Right lung (tissue), 5 donors: Measurements from ENCODE around the gene P2RX4. TPM values are rescaled to one million over a fixed set of nuclear protein-coding genes. Genes with fewer than 3 reads are reported as not detected.
"Not testable (repeated sequence)": the region's sequence is repeated elsewhere in the genome, so short reads cannot be mapped to it uniquely, and the experiment has no call there.

Experiments used
- DNase-seq, 2 donors: peaks; one replicate each; pipeline ENCODE4 v3.0.0-alpha.2; 2013
- polyA plus RNA-seq, 5 donors: library from polyadenylated mRNA; unstranded; fragments of 120-200 nt; gene quantifications; one replicate each; pipeline versions ENCODE4 v1.2.1 to v1.2.3, GENCODE V29; 2013; ENCODE audit warnings: inconsistent platforms in 1 of 5, low replicate concordance in 1 of 5; ENCODE audit not compliant: insufficient read length in 5 of 5, insufficient read depth in 1 of 5

P2RX4 gene
- polyA plus RNA-seq, 5 donors = 30.0 to 33.4 (median 32.0) TPM

DNA sequence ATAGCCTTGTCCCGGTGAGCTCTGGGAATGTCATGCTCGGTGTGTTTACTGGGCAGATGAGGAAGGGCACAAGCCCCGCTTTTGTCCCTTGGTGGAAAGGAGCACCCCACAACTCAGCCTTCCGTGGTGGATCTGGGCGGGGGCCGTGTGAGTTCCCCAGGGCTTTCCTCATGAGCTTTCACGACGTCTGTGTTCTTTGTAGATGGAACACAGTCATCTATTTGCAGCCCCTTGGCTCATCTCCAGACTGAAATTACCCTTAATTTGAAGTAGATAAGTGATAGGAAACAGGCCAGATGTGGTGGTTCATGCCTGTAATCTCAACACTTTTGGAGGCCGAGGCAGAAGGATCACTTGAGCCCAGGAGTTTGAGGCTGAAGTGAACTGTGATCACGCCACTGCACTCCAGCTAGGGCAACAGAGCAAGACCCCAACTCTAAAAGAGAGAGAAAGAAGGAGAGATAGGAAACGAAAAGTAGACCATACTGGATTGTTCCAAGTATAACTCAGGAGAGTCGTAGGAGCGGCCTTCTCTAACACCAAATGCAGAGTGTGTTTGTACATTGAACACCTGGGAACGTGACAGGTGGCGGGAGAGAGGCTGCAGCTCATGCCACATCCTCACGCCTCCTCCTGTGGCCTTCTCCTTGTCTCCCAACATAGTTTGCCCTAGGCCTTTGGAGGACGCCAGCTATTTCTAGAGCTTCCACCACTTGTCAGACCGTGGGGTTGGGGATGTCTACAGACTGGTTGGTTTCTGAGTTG lies 8.8 kb downstream of the P2RX4 start:
- no peak for DNase-seq

DNA sequence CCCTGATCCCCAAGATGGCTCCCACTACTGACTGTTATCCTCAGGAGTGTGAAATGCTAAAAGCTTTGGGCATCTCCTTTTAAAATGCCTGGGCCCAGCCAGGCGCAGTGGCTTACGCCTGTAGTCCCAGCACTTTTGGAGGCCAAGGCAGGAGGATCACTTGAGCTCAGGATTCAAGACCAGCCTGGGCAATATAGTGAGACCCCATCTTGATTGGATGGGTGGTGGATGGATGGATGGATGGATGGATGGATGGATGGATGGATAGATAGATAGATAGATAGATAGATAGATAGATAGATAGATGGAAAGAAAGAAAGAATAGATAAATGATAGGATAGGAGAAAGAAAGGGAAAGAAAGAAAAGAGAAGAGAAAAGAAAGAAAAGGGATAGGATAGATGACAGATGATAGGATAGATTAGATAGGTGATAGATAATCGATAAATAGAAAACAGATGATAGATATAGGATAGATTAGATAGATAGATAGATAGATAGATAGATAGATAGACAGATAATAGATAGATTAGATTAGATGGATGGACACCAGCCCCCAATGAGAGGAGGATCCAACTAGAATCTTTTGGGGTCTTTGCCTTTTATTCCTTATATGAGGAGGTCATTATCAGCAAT lies 9.5 kb downstream of the P2RX4 start:
- DNase-seq = no peak

DNA sequence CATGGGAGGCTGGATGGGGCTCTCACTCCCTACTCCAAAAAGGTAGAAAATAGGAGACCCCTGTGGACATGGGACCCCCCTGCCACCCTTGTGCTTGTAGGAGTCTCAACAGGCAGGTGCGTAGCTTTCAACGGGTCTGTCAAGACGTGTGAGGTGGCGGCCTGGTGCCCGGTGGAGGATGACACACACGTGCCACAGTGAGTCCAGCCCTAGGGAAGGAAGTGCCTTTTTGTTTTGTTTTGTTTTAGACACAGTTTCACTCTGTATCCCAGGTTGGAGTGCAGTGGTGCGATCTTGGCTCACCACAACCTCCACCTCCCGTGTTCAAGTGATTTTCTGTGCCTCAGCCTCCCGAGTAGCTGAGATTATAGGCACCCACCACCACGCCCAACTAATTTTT lies 12.9 kb downstream of the P2RX4 start:
- no peak for DNase-seq

DNA sequence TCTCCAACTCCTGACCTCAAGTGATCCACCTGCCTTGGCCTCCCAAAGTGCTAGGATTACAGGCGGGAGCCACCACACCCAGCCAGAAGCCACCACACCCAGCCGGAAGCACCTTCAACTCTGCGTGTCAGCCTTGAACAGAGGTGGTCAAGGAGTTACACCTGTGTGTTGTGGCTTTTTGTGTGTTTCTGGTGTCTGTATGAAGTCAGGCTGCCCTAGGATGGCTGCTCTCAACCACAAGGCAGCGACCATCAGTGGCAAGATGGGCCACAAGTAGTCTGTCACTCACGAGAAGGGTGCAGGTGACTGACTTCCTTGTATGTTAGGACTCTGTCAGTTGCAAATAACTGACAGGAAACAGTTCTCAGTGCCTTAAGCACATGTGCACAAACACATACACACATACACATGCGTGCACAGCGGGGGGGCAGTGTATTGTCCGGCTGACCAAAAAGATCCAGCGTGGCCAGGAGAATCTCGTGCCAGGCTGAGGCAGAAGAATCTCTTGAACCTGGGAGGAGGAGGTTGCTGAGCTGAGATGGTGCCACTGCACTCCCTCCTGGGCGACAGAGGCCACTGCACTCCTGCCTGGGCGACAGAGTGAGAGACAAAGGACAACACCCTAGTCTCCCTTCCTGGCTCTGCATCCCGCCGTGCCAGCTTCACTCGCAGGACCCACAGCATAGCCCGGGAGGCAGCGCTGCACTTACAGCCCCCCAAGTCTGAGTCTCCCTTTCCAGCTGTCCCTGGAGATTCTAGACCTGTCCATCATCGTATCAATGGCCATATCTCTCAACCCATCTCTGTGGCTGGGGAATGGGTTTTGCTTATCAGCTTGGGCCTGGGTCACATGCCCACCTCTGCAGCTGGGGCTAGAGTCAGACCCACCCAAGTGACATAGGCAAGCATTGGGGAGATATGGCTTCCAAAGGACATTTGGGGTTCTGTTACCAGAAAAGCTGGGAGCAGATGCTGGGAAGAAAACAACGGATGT lies 13.7 kb downstream of the P2RX4 start:
- no peak for DNase-seq

DNA sequence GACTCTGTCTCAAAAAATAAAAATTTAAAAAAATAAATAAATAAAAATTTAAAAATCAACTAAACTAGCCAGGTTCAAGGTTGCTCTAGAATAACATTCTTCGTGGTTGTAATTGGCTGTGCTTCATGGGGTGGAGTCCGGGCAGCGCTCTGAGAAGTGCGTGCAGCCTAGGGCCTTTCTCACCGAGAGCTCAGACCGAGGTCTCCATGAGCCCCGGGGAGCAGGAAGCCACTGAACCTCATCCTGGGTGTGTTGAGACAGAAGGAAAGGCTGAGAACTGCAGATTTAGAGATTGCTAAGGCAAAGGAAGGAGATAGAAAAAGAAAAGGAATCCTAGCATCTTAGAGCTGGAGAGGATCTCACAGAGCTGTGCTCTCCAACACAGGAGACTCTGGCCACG lies 14.7 kb downstream of the P2RX4 start:
- DNase-seq = no peak

DNA sequence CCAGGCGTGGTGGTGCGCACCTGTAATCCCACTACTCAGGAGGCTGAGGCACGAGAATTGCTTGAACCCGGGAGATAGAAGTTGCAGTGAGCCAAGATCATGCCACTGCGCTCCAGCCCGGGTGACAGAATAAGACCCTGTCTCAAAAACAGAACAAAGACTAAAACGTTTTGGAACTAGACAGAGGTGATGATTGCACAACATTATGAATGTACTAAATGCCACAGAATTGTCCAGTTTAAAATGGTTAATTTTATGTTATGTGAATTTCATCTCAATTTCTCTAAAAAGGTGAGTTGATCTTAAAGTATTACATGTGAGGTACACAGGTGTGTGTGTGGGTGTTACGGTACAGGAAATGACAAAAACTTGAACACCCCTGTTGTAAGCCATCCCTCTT lies 16.5 kb downstream of the P2RX4 start:
- no peak for DNase-seq

DNA sequence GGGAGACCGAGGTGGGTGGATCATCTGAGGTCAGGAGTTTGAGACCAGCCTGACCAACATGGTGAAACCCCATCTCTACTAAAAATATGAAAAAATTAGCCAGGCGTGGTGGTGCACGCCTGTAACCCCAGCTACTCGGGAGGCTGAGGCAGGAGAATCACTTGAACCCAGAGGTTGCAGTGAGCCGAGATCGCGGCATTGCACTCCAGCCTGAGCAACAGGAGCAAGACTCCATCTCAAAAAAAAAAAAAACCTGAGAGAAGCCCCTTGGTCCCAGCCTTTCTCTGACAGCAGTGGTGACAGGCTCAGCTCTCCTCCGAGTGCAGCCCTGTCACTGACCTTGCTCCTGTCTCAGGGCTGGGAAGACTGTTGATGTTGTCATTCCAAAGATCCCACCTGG lies 16.9 kb downstream of the P2RX4 start:
- not testable (repeated sequence) for DNase-seq

DNA sequence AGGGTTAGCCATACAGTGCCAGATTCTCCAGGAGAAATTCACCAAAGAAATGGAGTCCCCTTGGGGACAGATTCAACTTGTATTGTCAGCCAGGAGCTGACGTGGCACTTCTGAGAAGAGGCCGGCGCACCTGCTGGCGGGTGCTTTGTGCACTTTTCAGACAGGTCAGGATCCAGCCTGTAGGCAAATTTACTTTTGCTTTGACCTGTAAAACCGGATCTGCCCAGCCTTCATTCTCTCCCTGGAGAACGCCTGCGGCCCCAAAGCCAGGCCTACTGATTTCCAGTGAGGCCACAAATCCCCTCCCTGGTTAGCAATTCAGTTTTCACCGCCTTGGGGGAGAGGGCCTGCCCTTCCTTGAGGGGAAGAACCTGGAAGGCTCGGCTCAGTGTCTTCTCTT lies 17.4 kb downstream of the P2RX4 start:
- DNase-seq = peak in 1 of 2 donors; percentile 44

DNA sequence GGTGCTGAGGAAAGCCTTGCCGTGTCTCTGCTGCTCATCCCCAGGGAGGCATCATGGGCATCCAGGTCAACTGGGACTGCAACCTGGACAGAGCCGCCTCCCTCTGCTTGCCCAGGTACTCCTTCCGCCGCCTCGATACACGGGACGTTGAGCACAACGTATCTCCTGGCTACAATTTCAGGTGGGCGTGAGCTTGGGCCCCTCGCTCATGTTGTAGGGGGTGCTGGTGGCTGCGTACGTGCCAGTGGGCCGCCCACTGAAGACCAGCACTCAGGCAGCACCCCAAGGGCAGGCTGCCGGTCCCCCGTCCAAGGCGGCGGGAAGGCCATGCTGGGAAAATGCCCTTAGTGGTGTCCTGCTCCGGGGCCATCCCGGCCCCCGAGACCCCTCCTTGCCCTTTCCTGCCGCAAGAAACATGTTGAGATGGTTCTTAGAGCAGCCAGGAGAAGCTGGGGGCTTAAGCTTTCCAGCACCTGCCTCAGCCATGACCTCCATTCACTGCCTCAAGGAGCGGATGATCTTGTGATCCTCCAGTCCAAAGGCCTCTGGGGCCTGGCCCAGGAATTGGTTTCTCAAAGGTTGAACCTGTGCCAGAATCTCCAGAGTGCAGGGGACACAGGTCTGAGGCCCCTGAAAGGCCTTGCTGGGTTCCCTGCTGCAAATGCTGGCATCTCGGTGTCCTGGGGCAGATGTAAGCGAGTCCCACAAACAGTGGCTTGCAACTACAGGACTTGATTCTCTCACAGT lies 19.2 kb downstream of the P2RX4 start:
- no peak for DNase-seq

DNA sequence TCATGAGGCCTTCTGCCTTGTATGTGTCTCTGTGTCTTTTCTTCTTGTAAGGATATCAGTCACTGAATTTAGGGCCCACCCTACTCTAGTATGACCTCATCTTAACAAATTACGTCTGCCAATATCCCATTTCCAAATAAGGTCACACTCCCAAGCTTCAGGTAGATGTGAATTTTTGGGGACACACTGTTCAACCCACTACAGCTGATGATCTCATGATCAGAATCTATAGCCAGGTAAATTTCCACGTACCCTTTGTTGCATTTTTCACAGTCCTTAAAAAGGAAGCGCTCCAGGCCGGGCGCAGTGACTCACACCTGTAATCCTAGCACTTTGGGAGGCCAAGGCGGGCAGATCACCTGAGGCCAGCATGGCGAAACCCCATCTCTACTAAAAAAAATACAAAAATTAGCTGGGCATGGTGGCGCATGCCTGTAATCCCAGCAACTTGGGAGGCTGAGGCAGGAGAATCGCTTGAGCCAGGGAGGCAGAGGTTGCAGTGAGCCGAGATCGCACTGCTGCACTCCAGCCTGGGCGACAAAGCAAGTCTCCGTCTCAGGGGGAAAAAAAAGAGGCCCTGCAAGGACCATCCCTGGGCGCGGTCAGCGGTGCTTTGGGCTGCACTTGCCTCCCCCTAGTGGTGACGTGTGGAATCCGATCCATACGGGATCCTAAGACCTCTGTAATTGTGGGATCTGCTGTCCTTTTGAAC lies 20.1 kb downstream of the P2RX4 start:
- DNase-seq = peak in 1 of 2 donors; percentile 53

DNA sequence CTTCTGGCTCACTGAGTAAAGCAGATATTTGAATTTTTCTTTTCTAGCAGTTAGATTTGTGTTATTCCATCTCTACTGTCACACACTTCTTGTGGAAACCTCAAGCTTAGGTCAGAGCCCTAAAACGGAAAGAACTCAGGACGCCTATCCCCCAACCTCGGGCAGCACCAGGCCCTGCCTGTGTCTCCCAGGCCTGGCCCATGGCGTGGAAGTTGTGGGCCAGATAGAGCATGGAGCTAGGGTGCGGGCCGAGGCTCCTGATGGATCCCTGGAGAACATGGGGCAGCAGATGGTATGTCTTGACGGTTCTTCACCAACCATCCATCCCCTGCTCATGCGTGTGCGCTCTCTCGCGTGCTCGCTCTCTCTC lies 20.6 kb downstream of the P2RX4 start:
- no peak for DNase-seq

DNA sequence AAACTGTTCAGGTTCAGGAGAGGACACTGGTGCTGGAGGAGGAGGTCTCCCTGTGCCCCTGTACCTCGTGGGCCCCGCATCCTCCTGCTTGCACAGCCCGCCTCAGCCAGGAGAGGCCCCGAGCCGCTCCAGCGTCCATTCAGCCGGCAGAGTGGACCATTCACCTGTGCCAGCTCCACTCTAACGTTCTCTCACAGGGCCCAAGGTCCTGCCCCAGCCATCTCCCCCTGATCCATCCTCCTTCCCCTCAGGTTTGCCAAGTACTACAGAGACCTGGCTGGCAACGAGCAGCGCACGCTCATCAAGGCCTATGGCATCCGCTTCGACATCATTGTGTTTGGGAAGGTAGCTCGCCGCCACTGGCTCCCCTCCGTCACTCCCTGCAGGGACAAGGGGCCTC lies 22.2 kb downstream of the P2RX4 start:
- DNase-seq = no peak

DNA sequence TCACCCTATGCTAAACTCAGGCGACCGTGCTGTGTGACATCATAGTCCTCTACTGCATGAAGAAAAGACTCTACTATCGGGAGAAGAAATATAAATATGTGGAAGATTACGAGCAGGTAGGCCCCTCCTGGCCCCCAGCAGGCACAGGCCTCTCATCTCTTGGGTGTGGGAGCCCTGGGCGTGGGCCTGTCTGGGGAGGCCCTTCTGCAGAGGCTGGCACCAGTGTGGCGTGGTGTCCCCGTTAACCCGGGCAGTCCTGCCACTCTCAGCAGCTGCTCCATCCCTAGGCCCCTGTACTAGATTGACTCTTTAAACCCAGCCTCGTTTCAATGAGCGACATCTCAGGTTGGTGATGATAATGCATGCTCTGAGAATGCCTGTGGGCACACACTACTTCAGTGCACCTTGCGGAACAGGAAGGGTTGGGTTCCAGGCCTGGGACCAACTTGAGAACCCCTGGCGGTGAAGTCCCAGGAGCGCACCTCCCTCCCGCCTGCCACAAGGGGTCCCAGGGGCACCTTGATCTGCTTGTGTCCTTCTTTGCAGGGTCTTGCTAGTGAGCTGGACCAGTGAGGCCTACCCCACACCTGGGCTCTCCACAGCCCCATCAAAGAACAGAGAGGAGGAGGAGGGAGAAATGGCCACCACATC lies 23.2 kb downstream of the P2RX4 start:
- no peak for DNase-seq

DNA sequence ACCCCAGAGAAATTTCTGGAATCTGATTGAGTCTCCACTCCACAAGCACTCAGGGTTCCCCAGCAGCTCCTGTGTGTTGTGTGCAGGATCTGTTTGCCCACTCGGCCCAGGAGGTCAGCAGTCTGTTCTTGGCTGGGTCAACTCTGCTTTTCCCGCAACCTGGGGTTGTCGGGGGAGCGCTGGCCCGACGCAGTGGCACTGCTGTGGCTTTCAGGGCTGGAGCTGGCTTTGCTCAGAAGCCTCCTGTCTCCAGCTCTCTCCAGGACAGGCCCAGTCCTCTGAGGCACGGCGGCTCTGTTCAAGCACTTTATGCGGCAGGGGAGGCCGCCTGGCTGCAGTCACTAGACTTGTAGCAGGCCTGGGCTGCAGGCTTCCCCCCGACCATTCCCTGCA lies 23.7 kb downstream of the P2RX4 start:
- DNase-seq = no peak

DNA sequence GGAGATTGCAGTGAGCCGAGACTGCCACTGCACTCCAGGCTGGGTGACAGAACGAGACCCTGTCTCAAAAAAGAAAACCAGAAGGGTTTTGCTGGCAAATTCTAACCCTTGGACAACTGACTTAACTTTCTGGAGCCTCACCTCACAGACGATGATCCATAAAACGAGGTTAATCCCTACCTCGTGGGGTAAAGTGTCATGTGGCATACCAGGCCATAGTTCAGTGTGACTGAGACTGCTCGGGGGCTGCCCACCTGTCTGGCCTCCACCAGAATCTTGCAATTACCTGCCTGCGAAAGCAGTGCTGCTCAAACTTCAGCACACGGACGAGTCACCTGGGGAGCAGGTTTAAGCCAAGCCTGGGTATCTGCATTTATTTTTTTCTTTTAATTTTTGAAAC lies 26.8 kb downstream of the P2RX4 start:
- DNase-seq = no peak

DNA sequence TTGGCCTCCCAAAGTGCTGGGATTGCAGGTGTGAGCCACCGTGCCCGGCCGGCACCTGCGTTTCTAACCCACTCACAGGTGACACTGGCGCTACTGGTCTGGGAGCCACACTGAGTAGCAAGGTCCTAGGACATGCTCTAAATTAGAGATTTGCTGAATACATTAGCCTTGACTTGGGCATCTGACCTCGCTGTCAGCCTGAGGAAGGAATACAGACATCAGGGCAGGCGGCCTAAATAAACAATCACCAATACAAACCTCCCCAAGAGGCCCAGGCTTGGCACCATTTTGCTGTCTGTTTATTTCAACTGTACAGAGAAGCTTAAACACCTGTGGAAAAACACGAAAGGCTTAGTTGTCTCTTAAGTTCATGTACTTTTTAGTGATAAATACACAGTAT lies 27.5 kb downstream of the P2RX4 start:
- no peak for DNase-seq

DNA sequence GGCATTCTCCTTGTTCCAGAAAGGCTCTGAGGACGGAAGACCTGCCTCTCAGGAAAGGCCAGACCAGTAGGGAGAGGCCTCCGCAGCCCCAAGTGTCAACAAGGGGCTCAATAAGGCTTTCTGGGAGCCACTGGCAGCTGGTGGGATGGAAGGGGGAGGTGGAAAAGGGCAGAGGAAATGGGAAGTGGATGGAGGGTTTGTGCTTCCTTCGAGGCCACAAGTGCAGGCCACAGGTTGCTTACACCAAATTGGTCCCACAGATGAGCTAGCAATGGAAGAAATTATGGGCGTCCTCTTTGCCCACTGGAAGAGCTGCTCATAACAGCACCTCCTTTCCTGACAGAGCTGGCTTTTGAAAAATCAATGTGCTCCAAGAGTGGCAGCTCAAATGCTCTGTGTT lies 28.2 kb downstream of the P2RX4 start:
- no peak for DNase-seq

DNA sequence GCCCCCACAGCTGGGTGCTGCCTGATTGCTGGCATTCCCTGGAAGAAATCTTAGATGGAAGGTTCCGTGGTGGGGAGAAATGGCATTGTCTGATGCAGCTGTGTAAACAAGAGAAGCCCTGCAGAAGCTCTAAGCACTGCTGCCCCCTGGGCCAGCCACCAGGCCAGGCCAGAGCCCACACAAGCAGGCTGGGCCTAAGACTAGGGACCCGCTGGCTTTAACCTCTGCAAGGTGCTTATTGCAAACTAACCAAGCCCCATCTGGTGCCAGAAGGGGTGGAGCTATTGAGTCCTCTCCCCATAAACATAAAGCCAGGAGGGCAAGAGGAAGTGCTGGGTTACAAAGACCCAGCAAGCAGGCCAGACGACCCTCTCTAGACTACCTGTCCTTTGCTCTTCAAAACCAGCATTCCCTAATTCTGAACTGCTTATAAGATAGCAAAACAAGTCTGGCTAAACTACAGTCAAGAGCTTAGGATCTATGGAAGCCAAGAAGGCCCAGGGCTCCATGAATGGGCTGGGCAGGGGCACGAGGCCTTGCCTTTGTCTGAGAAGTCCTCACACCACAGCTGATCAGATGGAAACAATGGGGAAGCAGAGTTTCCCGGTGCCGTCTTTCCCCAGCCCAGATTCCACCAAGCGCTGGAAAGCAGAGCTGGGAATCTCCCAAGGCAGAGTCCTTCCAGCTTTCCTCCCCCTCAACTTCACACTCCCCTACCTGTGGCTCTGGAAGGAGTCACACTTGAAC lies 28.8 kb downstream of the P2RX4 start:
- DNase-seq = no peak

DNA sequence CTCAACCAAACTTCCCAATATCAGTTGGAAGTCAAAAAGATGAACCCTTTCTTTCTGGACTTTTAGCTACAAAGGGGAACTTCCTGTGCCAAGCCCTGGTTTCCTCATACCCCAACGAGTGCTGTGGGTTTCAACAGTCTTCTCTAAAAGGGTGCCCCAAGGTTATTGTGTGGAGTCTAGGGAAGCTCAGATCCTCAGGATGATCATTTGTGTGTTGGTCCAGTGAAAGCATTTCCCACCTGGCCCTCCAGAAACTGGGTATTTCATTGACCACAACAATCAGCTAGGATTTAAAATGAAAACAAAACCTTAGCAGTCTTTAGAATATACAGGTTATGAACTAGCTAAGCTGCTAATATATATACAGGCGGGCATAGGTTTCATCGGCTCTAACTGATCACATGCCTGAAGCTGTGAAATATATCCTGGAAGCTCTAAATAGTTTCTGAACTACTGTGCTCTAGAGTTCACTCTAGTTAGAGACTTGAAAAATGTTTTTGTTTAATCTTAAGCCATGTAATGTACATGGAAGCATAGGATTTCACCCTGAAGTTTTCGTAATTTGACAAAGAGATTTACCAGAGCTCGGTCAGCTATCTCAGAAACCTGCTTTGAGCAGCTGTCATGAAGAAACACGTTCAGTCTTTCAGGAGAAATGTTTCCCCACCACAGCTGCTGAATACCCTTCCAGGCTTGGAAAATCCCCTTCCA lies 29.6 kb downstream of the P2RX4 start:
- no peak for DNase-seq
